Superior temporal gyrus (tissue), 1 donor: ENCODE measurements around the gene DRP2.
"Not testable (repeated sequence)": the region's sequence is repeated elsewhere in the genome, so short reads cannot be mapped to it uniquely, and the experiment has no call there.

Source experiments
- DNase-seq: peaks from one replicate; pipeline ENCODE4 v3.0.0-alpha.2; 2016; ENCODE audit errors: extremely low spot score

The DRP2 gene

DNA sequence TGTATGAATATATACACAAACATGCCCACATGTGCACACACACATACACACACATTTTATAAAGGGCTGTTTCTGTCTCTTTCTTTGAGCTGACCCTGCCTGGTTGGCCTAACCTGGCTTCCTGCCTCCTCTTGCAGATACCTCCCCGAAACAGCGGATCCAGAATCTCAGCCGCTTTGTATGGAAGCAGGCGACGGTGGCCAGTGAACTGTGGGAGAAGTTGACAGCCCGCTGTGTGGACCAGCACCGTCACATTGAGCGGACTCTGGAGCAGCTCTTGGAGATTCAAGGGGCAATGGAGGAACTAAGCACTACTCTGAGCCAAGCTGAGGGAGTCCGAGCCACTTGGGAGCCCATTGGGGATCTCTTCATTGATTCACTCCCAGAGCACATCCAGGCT is 21.9 kb downstream of the DRP2 start:
- DNase-seq: no peak

DNA sequence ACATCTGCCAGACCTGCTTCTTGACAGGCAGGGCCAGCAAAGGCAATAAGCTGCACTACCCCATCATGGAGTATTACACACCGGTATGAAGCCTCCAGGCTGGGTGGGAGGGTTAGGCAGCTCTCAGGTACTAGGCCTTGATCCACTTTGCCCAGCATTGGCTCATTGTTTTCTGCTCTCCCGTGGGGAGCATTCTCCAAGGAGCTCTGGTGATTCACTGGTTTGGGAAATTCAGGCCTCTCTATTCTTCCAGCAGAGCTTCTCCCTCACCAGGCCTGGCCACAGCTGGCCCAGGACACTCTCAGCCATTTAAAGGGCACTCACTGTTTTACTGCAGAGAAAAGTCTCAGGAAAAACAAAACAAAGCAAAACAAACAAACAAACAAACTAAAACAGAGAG is 33.0 kb downstream of the DRP2 start:
- DNase-seq: no peak

DNA sequence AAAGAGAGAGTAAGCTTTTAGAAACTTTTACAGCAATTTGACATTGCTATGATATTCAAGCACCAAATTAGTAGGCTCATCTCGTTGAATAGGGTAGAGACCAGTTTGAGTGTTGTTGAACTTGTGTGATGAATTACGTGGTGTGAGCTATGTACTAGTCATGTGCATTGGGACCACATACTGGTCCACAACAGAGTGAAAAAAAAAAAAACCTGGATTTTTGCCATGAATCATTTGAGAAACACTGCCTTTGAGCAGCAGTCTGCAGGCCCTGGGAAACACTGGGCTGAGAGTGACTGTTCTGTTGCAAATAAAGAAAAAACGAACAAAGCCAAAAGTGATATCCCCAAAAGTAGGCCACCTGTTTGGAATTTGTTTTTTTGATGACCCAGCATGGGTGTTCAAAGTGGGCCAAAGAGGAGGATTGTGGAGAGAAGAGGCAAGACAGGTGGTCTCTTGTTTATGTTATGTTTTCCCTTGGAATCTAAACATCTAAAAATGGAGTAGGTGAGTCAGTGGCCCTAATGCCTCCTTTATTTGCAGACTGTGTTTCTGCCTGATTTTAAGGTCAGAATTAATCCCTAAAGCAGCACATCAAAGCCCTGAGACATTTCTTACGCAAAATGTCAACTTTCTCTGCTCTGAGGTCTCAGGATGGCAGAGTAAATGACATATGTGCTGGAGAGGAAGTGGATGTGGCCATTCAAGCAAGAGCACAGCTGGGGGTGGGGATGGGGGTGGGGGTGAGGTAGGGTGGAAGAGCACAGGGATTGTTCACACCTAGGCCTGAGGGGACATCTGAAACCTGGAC is 38.1 kb downstream of the DRP2 start:
- DNase-seq: no peak

DNA sequence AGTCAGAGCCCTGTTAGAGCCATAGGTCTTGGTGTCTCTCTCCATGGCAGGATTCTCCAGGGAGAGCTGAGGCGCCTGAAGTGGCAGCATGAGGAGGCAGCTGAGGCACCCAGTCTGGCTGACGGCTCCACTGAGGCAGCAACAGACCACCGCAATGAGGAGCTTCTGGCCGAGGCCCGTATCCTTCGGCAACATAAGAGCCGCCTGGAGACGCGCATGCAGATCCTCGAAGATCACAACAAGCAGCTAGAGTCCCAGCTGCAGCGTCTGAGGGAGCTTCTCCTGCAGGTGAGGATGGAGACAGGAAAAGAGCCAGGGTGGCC is 38.6 kb downstream of the DRP2 start:
- no peak for DNase-seq

DNA sequence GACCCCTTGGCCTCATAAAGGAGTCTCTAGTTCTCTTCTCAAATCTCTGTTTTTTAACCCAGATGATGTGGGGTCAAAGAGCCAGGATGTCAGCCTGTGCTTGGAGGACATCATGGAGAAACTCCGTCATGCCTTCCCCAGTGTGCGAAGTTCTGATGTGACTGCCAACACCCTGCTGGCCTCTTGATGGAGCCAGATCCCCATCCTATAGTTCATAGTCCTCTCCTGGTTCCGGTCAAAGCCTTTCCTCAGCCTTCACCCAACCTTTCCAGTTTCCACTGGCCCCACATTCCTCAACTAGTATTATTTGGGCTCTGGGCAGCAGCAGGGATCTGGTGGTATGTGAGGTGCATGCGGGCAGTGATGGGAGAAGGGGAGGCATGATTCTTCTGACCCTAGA is 40.8 kb downstream of the DRP2 start:
- no peak for DNase-seq

DNA sequence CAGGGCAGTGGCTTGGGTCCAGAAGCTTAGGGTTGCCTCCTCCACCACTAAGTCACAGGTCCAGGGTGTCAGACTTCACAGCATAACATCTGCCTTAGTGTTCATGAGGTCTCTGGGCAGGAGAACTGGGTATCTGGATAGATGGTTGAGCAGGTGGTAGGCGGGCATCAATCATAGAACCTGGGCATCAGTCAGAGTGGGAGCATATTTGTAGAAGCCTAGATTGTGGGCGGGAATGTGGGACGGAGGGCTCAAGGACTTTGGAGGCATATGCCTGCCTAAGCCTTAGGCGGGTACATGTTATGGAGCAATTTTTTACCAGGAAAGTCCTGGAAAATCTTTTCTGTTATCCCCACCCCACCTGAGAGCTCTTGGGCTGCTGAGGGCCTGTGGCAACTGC is 43.0 kb downstream of the DRP2 start:
- no peak for DNase-seq

DNA sequence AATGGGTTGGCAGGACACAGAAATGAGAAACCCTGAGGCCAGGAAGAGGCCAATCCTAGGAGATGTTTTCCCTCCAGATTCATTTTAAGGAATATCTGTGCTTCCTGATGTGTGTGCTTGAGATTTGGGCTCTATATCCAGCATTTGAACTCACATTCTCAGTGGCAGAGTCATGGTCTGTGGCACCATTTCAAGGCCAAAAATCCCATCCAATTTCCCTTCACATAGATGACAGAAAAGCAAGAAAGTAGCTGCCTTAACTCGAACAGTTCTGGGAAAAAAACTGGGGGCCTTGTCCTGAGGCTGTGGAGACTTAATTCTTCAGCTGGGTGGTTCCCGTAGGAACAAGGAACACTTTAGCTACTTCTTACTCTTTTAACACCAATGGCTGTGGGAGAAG is 44.2 kb downstream of the DRP2 start:
- DNase-seq: no peak

DNA sequence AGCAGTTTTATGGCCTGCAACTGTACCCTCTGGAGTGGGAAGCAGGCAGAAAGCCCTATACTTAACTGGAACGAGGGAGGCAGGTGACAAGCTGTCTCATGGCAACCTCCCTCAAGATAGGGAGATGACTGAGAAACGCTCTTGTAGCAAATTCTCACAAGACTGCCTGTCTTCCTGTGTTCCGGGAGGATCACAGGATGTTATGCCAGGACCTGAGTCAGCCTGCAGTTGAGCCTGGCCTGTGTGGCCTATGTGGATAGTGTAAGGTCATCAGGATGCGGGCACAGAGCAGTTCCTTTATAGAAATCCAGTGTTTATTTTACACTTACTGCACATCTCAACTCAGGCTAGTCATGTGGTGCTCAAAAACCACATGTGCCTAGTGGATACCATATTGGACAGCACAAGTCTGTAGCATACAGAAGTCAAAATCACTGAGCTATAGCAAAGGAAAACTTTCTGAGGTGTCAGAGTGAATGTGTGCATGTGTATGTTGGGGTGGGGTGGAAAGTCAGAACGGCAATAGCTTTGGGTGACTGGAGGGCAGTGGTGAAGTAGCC is 46.4 kb downstream of the DRP2 start:
- no peak for DNase-seq

DNA sequence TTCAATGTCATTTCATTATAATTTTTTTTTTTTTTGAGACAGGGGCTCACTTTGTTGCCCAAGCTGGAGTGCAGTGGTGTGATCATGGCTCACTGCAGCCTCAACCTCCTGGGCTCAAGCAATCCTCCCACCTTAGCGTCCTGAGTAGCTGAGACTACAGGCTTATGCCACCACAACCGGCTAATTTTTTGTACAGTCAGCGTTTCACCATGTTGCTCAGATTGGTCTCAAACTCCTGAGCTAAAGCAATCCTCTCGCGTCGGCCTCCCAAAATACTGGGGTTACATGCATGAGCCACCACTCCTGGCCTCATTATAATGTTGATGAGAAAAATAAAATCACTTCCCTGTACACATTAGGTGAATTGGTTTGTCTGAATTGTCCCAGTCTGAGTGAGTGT is 54.6 kb downstream of the DRP2 start:
- no peak for DNase-seq

DNA sequence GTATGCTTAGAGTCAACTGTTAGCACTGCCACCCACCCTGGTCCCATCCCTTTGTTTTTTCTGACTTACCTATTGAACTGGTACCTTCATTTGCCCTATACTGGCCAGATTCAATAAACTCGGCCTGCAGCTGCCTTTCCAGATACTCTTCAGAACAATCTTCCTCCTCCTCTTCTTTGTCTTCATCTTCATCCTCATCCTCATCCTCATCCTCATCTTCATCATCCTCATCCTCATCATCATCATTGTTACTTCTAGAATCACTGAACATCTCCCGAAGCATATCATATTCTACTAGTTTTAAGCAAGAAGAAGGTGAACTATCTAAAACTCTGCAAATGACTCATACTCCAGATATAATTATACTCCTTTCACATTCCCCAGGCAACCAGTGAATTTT is 56.7 kb downstream of the DRP2 start:
- no peak for DNase-seq

DNA sequence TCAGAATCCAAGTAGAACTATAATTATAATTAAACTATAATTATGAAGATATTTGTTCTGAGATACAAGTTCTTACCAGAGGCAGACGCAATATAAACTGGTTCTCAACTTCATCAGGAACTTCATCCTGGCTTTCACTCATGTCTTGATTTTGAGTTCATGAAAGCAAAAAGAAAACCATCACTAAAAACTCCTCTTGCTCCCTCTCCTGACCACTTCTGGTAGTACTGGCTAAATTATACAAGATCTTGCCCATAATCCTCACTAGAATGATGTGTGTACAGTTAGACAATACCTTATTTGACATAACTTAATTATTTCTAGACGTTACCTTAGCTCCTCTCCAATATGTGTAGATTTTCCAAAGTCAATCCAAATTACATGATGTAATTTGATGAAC is 67.8 kb downstream of the DRP2 start:
- peak; percentile 67 for DNase-seq

DNA sequence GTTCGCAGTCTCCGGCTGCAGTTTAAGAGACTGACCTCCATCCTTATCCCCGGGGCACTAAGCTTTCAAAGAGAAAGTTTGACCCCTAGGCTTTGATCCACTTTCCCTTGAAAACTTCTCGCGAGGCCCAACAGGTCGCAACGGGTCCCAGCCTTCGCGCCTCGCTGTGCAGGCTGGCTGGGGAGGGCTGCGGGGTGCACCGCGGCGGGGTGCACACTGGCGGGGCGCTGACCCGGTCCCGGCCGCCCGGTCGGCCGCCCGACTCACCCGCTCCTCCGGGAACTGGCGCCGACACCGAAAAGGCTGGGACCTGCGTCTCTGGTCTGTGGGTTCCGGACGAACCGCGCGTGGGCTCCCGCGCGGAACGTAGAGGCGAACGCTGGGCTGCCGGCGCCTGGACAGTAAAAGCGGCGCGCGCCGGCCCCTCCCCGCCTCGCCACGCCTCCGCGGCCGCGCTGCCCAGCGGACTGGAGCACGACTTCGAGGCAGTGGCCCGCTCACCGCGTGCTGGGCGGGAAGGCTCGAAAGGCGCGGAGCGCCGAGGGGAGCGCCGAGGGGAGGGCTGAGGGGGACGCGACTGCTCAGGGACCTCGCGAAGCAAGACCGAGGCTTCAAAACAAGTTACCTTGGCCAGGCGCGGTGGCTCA is 71.5 kb downstream of the DRP2 start, which contains the start of gene TAF7L:
TSS of gene TAF7L (minus strand) at position 378 of the 647 bp plus-strand sequence. CDS start 3,791 bp downstream, outside the sequence.
- no peak for DNase-seq

DNA sequence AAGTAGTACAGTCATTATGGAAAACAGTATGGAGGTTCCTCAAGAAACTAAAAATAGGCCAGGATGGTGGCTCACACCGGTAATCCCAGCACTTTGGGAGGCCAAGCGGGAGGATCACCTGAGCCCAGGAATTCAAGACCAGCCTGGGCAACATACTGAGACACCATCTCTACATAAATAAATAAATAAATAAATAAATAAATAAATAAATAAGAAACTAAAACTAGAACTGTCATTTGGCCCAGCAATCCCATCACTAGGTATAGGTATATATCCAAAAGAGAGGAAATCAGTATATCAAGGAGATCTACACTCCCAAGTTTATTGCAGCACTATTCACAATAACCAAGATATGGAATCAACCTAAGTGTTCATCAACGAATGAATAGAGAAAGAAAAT is 76.0 kb downstream of the DRP2 start:
- not testable (repeated sequence) for DNase-seq

DNA sequence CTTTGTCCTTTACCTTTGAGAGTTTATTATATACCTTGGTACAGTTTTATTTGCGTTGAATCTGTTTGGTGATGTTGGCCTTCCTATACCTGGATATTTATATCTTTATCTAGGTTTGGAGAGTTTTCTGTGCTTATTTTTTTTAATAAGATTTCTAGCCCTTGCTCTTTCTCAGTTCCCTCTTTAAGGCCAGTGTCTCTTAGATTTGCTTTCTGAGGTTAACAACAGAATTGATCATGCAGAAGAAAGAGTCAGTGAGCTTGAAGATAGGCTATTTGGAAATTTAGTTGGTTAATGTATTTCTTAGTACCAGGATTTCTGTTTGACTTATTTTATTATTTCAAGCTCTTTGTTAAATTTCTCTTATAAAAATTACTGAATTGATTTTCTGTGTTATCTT is 84.2 kb downstream of the DRP2 start:
- no peak for DNase-seq
